ENCODE data around the gene ARPC5L.
"Not testable (repeated sequence)": the region's sequence is repeated elsewhere in the genome, so short reads cannot be mapped to it uniquely, and the experiment has no call there.

ARPC5L gene

GRCh38 chr9:124841075-124841821 is 20.7 kb upstream of the ARPC5L start:
- FAIRE-seq = no peak

GRCh38 chr9:124843456-124844034 is 18.4 kb upstream of the ARPC5L start:
- FAIRE-seq = no peak

GRCh38 chr9:124844291-124844690 is 17.6 kb upstream of the ARPC5L start:
- FAIRE-seq = no peak

GRCh38 chr9:124846467-124846866 is 15.5 kb upstream of the ARPC5L start:
- FAIRE-seq = not testable (repeated sequence)

- no peak for FAIRE-seq
Measured at GRCh38 chr9:124846969-124847368, 15.0 kb upstream of the ARPC5L start.

GRCh38 chr9:124849801-124850200 is 12.1 kb upstream of the ARPC5L start:
- FAIRE-seq = no peak

- FAIRE-seq = no peak
Measured at GRCh38 chr9:124852121-124852828, 9.7 kb upstream of the ARPC5L start.

GRCh38 chr9:124852829-124853531 is 8.9 kb upstream of the ARPC5L start, which contains the start of gene WDR38:
WDR38 (plus strand) TSS chr9:124853460; CDS start chr9:124853532, 72 bp downstream.
- no peak for FAIRE-seq

GRCh38 chr9:124853605-124854143 is 8.3 kb upstream of the ARPC5L start:
- FAIRE-seq = no peak

GRCh38 chr9:124854161-124854560 is 7.8 kb upstream of the ARPC5L start:
- FAIRE-seq = no peak

- FAIRE-seq = no peak
Measured at GRCh38 chr9:124854822-124855221, 7.1 kb upstream of the ARPC5L start.

- no peak for FAIRE-seq
Measured at GRCh38 chr9:124855566-124855943, 6.4 kb upstream of the ARPC5L start.

- FAIRE-seq = no peak
Measured at GRCh38 chr9:124855944-124856765, 5.8 kb upstream of the ARPC5L start.

- FAIRE-seq = no peak
Measured at GRCh38 chr9:124857533-124858162, 4.3 kb upstream of the ARPC5L start.

GRCh38 chr9:124858330-124859046 is 3.4 kb upstream of the ARPC5L start:
- no peak for FAIRE-seq

GRCh38 chr9:124859803-124860581 is 1.9 kb upstream of the ARPC5L start:
- FAIRE-seq = no peak

GRCh38 chr9:124860582-124861341 is 1.2 kb upstream of the ARPC5L start:
- FAIRE-seq = no peak

- FAIRE-seq = no peak
Measured at GRCh38 chr9:124863371-124863871, 1.5 kb downstream of the ARPC5L start.

Data from endometrium (tissue), 2 donors.